Testis (tissue), 2 donors: ENCODE measurements around the gene PDE4B.

Experiments used
- POLR2A ChIP-seq: fragments of 450-650 bp; IDR thresholded peaks from one replicate; pipeline ENCODE4 v1.6.1; 2017; ENCODE audit warnings: antibody characterized with exemption, mild to moderate bottlenecking, moderate library complexity
- TF ChIP-seq, protein P1 (sequence below), 3 experiments: fragments of 450-650 bp in 2 of 3; fragments of 200-600 bp in 1 of 3; sonication (generic) in 1 of 3; IDR thresholded peaks; one replicate each; pipeline ENCODE4 v1.5.1; 2016 to 2019; ENCODE audit warnings: antibody characterized with exemption in 3 of 3, mild to moderate bottlenecking in 2 of 3, moderate library complexity in 1 of 3

DNA sequence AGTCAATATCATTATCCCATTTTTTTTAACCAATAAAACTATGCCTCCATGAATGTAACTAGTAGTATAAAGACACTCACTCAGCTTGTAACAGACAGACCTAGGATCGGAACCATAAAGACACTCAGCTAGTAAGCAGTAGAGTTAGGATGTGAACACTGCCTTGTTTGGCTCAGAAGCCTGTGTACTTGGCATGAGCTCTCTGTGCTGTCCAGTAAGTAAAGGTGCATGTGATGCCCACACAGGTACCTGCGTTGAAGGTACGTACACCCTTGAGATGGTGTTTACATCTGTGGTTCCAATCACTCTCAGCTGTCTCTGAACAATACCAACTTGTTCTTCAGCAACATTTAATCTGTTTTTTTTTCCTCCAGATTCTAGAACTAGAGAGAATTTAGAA, 489.1 kb downstream of the PDE4B start:
- TF ChIP-seq, protein P1, sequence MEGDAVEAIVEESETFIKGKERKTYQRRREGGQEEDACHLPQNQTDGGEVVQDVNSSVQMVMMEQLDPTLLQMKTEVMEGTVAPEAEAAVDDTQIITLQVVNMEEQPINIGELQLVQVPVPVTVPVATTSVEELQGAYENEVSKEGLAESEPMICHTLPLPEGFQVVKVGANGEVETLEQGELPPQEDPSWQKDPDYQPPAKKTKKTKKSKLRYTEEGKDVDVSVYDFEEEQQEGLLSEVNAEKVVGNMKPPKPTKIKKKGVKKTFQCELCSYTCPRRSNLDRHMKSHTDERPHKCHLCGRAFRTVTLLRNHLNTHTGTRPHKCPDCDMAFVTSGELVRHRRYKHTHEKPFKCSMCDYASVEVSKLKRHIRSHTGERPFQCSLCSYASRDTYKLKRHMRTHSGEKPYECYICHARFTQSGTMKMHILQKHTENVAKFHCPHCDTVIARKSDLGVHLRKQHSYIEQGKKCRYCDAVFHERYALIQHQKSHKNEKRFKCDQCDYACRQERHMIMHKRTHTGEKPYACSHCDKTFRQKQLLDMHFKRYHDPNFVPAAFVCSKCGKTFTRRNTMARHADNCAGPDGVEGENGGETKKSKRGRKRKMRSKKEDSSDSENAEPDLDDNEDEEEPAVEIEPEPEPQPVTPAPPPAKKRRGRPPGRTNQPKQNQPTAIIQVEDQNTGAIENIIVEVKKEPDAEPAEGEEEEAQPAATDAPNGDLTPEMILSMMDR (IDR thresholded peaks at IDR 0.05) = no peak
- TF ChIP-seq POLR2A = no peak
